ENCODE measurements around the gene BLOC1S6.
"Not testable (repeated sequence)": the region's sequence is repeated elsewhere in the genome, so short reads cannot be mapped to it uniquely, and the experiment has no call there.

The BLOC1S6 gene

GRCh38 chr15:45646220-45646619, 59.0 kb downstream of the BLOC1S6 start:
- no peak overlapping the region for H3K4me3 ChIP-seq (ENCODE audit: low read length)
- DNase-seq (ENCODE audit: low read depth), result no peak
- no peak for TF ChIP-seq CTCF (conservative IDR thresholded peaks at IDR 0.05; ENCODE audit: low read depth, low read length)

- no peak for TF ChIP-seq CTCF (conservative IDR thresholded peaks at IDR 0.05; ENCODE audit: low read depth, low read length)
- no peak overlapping the region for H3K4me3 ChIP-seq (ENCODE audit: low read length)
- DNase-seq (ENCODE audit: low read depth), result no peak
Measured at GRCh38 chr15:45647828-45648227, 60.6 kb downstream of the BLOC1S6 start.

GRCh38 chr15:45648521-45649200, 61.5 kb downstream of the BLOC1S6 start:
- TF ChIP-seq CTCF (conservative IDR thresholded peaks at IDR 0.05; ENCODE audit: low read depth, low read length), result no peak
- H3K4me3 ChIP-seq (ENCODE audit: low read length), result no peak overlapping the region
- peak; percentile 32 for DNase-seq (ENCODE audit: low read depth)

GRCh38 chr15:45650007-45650406, 62.8 kb downstream of the BLOC1S6 start:
- not testable (repeated sequence) for DNase-seq (ENCODE audit: low read depth); H3K4me3 ChIP-seq (ENCODE audit: low read length)

- no peak for TF ChIP-seq CTCF (conservative IDR thresholded peaks at IDR 0.05; ENCODE audit: low read depth, low read length)
- DNase-seq (ENCODE audit: low read depth), result no peak
- H3K4me3 ChIP-seq (ENCODE audit: low read length), result no peak overlapping the region
Measured at GRCh38 chr15:45650889-45651525, 63.8 kb downstream of the BLOC1S6 start.

GRCh38 chr15:45653702-45654424, 66.7 kb downstream of the BLOC1S6 start:
- DNase-seq (ENCODE audit: low read depth), result no peak
- TF ChIP-seq CTCF (conservative IDR thresholded peaks at IDR 0.05; ENCODE audit: low read depth, low read length), result no peak
- H3K4me3 ChIP-seq (ENCODE audit: low read length), result no peak overlapping the region

GRCh38 chr15:45654749-45655148, 67.6 kb downstream of the BLOC1S6 start:
- no peak for DNase-seq (ENCODE audit: low read depth)
- no peak for TF ChIP-seq CTCF (conservative IDR thresholded peaks at IDR 0.05; ENCODE audit: low read depth, low read length)
- H3K4me3 ChIP-seq (ENCODE audit: low read length), result no peak overlapping the region

Data from retinal pigment epithelial cell (primary cell).